T-helper 2 cell treated with Interferon-gamma antibody and Interleukin-4, amounts not matched to agents 100 ng/mL and 5 ng/mL, for 36 hours (primary cell): ENCODE measurements around the gene ADCY9. TPM values are rescaled to one million over a fixed set of nuclear protein-coding genes. Genes with fewer than 3 reads are reported as not detected.

Experiments
- intact Hi-C: fragments of 100-400 bp; cut with micrococcal nuclease; formaldehyde crosslinking; loops from one replicate; pipeline ENCODE4 v1.15.1; 2023
- total RNA-seq: library from RNA; stranded (reverse); gene quantifications from 2 replicates; pipeline ENCODE4 v1.2.3, GENCODE V29; 2022

ADCY9 gene
- total RNA-seq, 1 donor from 2014 or later = 7.8 TPM

- intact Hi-C loops = no loop called here
Measured at GRCh38 chr16:4006397-4006999, 109.7 kb downstream of the ADCY9 start.

- intact Hi-C loops = no loop called here
Measured at GRCh38 chr16:4005731-4006130, 110.5 kb downstream of the ADCY9 start.

DNA sequence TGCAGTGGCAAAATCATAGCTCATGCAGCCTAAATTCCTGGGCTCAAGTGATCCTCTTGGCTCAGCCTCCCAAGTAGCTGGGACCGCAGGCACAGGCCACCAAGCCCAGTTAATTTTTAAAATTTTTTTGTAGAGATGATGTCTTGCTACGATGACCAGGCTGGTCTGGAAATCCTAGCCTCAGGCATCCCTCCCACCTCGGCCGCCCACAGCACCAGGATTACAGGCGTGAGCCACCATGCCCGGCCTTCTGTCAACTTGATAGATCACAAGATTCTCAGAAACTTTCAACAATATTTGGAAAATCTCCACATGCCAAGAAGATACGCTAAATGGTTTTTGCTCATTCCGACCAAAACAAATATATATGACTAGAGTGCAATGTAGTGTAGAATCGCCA is 111.0 kb downstream of the ADCY9 start:
- intact Hi-C loops = no loop called here

GRCh38 chr16:4004206-4004605 is 112.0 kb downstream of the ADCY9 start:
- intact Hi-C loops = no loop called here

DNA sequence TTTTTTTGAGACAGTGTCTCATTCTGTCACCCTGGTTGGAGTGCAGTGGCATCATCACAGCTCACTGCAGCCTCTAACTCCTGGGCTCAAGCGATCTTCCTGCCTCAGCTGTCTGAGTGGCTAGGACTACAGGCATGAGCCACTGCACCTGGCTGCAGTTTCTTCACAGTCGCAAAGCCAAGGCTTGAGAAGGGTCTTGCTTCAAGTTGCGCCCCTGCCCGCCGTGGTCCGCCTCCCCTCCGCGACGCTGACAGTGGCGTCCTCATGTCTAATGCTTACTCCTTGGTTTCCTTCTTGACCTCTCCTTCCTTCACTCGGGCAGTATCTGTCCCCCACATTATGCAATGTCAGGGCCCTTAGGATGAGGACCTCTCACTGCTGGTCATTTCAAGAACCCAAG is 112.7 kb downstream of the ADCY9 start:
- intact Hi-C loops = no loop called here

DNA sequence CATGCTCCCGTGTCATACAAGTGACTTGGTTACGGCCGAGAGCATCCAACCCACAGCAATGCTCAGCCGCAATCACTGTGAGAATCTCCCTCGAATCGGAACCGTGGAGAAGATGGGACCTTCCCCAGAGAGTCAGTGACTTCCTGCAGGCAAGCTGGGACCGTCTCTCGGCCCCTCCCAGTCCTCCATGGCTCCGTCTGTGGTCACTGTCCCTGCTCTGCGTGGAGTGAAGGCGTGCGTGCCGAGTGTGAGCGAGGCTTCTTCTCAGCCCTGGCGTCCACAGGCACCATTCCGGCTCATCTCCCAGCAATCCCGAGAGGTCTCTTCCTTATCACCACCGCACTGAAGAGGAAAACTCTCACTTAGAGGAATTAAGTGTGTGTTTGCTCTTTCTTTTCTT is 113.1 kb downstream of the ADCY9 start:
- intact Hi-C loops = no loop called here

DNA sequence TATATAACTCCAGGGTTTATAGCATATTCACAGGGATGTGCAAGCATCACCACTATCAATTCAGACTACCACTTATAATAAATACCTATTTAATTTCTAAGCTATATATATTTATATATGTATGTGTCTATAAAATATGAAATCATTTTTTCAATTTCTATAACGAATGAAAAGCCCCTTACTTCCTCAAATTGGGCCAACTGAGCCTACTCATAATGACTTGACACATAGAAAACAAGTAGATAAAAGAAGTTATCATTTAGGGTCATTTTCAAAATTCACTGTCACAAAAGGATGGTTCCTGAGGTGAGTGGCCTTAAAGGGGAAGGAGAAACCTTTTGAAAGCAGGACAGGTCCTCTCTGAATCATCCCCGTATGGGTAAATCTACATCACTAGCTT is 114.1 kb downstream of the ADCY9 start:
- intact Hi-C loops = no loop called here

DNA sequence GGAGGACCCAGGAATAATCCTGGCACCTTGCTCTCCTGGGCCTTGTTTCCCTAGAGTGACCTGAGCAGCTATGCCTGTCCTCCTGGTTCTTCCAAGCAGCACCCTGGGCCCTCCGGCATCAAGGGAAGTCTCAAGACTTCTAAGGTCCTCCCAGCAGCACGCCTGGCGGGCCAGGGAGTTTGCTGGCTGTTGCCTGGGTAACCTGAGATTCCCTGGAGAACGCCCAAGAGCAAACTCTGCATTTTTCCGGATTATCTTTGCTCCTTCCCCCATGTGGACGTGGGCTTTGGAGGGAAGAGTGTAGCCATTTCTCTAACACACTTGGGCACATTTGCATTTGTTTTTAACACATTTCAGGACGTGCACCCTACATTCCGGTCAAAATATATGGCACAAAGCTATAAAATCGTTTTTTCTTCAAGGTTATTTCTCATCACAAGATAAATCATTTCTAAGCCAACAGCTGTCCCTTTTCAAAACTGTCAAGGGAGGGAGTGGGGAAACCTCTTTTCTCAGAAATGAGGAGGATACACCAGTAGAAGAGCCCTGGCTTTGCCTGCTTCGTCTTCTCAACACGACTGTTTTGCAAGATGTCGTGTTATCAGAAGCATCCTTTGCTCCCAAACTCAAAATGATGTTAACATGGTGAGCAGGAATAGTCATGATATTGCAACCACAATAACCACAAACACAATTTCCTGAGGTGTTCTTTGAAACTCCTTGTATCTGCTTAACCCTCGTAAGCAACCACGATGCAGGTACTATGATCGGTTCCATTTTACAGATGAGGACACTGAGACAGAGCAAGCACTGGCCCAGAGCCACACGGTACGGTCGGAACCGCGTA is 116.5 kb downstream of the ADCY9 start:
- intact Hi-C loops = no loop called here

DNA sequence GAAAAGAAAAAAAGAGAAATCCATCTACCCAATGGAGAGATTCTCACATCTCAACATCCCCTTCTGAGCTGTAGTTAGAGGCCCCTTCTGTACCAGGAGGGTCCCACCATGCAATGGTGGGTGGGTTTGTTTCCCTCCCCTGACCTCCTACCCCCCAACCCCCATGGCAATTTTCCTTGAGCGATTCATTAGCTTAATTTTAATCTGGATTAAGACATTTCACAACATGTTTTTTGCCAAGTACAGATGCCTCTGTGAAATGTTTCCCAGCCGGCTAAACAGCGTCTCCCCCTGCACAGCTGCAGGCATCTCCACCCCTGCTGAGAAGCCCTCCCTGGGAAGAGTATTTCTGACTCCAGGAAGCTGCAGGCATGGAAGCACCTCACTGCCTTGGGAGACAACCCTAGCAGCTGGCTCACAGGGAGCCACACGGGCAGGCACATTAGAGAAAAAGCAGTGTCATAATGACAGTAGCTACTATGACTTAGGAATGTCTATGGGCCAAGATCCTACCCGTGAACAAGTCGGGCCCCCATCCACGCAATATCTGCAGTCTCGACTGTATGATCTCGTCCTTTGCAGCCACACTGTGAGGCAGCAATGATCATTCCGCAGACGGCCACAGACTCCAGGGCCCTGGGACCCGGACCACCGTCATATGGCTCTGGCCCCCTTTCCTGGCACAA is 117.3 kb downstream of the ADCY9 start:
- intact Hi-C loops = no loop called here

- intact Hi-C loops = no loop called here
Measured at GRCh38 chr16:3997231-3997841, 118.9 kb downstream of the ADCY9 start.

GRCh38 chr16:3995001-3995400 is 121.2 kb downstream of the ADCY9 start:
- intact Hi-C loops = no loop called here

DNA sequence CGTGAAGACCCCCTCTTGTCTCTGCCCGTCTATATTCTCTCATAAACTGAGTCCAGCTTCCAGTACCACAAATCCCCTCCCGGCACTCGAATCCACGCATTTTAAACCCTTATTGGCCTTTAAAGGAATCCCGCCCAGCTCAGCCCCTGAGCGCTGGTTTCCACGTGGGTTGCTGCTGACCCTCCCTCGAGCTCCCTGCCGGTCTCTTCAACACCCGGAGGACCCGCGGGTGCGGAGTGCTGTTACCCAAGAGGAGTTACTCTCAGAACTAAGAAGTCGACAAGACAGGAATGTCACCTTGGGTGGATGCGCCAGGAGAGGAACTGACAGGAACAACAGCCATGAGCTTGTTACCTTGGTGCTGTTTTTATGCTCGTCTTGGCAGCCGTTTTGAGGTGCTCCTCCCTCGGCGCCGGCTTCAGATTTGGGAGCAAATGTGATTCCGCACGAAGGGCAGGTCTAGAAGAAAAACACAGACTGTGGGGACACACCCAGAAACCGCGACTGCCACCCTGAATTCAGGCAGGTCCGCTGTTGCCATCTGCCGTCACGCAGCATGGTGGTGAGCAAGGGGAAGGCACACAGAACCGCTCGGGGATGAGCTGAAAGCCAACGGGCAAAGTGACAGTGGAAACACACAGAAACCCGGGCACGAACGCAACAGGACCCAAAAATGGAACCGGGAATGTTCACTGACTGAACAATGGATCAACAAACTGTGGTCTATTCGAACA is 123.0 kb downstream of the ADCY9 start:
- intact Hi-C loops = no loop called here

- intact Hi-C loops = no loop called here
Measured at GRCh38 chr16:3992297-3993051, 123.8 kb downstream of the ADCY9 start.

DNA sequence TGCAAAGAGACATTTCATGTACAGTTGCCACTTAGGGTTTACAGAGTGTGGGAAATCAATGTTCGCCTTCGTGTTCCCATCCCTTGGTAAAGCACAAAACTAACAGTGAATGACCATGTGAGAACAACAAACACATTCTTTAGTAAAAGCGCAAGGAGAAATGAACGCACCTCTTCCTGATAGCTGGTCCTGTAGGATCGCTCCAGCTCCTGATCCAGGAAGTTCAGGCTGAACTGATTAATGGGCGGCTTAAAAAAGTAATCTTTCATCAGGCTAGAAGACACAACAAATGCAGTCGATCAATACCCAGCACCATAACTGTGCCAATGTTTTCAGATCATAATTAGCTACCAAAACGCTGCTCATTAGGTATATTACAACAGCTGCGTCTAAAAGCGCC is 127.4 kb downstream of the ADCY9 start:
- intact Hi-C loops = no loop called here

GRCh38 chr16:3988011-3988410 is 128.2 kb downstream of the ADCY9 start:
- intact Hi-C loops = no loop called here

- intact Hi-C loops = no loop called here
Measured at GRCh38 chr16:3987231-3987630, 129.0 kb downstream of the ADCY9 start.

DNA sequence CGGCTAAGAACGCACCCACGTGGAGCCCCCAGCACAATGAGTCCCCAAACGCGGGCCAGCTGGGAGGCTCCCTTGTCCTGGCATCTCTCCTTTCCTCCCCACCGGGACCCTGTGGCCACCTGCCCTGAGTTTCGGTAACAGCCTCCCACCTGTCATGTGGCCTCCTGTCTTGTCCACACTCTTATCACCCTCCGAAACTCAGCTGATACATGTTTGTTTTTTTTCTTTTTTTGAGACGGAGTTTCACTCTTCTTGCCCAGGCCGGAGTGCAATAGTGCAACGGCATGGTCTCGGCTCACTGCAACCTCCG is 130.1 kb downstream of the ADCY9 start:
- intact Hi-C loops = no loop called here

GRCh38 chr16:3984111-3985060 is 131.9 kb downstream of the ADCY9 start:
- intact Hi-C loops = no loop called here

GRCh38 chr16:3983081-3983520 is 133.1 kb downstream of the ADCY9 start:
- intact Hi-C loops = no loop called here

GRCh38 chr16:3982216-3982615 is 134.0 kb downstream of the ADCY9 start:
- intact Hi-C loops = no loop called here
